GM12873 (cell line): ENCODE data around the gene MBD3L2.

Source experiments
- CTCF ChIP-seq: IDR thresholded peaks from 2 replicates; pipeline ENCODE4 v1.5.1; 2012; ENCODE audit warnings: low read depth, mild to moderate bottlenecking, moderate library complexity, low read length, control low read depth; ENCODE audit not compliant: insufficient read depth; ENCODE audit errors: missing control alignments

Gene MBD3L2

GRCh38 chr19:7072541-7072940 lies 23.4 kb downstream of the MBD3L2 start:
- no peak for TF ChIP-seq CTCF

- no peak for TF ChIP-seq CTCF
These were observed 25.7 kb downstream of the MBD3L2 start for GRCh38 chr19:7074705-7075282.

- TF ChIP-seq CTCF = no peak
These were observed 27.0 kb downstream of the MBD3L2 start for GRCh38 chr19:7076151-7076550.

- TF ChIP-seq CTCF = no peak
These were observed 28.9 kb downstream of the MBD3L2 start for GRCh38 chr19:7078008-7078407.

- TF ChIP-seq CTCF = no peak
These were observed 34.2 kb downstream of the MBD3L2 start for GRCh38 chr19:7083076-7083956.

- TF ChIP-seq CTCF = no peak
These were observed 39.9 kb downstream of the MBD3L2 start for GRCh38 chr19:7088999-7089398.

- no peak for TF ChIP-seq CTCF
These were observed 49.0 kb downstream of the MBD3L2 start for GRCh38 chr19:7098096-7098495.
